ENCODE data around the gene ZNF239. TPM values are rescaled to one million over a fixed set of nuclear protein-coding genes. Genes with fewer than 3 reads are reported as not detected.

Gene ZNF239
- total and polyA plus RNA-seq, 2 donors (not counting 3 experiments of a cell fraction or from before 2014, with no cell fraction given) = 0.30 to 0.51 TPM

DNA sequence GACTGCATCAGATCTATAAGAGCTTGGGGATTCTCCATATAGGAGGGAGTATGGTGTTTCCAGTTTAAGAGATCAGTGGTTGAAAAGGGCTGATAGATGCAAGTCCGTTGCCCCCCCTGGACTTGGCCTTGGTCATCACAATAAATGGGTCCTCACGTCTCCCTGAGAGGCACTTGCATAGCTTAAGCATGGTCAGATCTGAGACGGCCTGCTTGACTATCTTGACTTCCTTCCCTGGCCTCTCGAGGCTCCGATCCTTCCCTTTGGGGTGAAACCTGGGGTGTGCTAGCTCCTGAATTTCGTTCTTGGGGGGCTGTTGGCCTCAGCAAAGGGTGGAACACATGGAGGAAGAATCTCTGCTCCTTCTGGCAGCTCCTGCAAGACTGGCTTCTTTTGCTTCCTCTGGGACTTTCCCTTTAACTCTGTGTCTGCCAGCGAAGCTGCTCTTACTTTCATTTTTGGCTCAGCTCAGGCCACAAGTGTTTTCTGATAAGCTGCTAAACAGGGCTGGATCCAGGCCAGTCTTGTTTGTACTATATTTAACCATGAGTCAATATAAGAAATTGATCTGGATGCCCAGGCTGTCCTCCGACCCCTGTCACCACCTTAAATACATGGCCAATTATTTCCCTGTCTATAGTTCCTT, 20.7 kb upstream of the ZNF239 start:
- TF ChIP-seq MYC (IDR thresholded peaks at IDR 0.05; ENCODE audit: low read depth, low read length) (no peak), POLR2AphosphoS5 (IDR thresholded peaks at IDR 0.05; ENCODE audit: insufficient read depth, low read depth, low read length) (no peak), FOS (IDR thresholded peaks at IDR 0.05; ENCODE audit: borderline replicate concordance, insufficient read depth, low read length) (no peak), MAX (IDR thresholded peaks at IDR 0.05; ENCODE audit: insufficient read depth, insufficient read length) (no peak), GATA2 (IDR thresholded peaks at IDR 0.05; ENCODE audit: insufficient read depth, insufficient read length, low read depth, low read length) (no peak), EZH2 (IDR thresholded peaks at IDR 0.05; ENCODE audit: borderline replicate concordance, low read depth, low read length, severe bottlenecking) (no peak), JUN (IDR thresholded peaks at IDR 0.05; ENCODE audit: borderline replicate concordance, insufficient read depth, insufficient read length, low read depth) (no peak), POLR2A (IDR thresholded peaks at IDR 0.05; ENCODE audit: low read depth, low read length) (no peak)
- TF ChIP-seq, protein P1, sequence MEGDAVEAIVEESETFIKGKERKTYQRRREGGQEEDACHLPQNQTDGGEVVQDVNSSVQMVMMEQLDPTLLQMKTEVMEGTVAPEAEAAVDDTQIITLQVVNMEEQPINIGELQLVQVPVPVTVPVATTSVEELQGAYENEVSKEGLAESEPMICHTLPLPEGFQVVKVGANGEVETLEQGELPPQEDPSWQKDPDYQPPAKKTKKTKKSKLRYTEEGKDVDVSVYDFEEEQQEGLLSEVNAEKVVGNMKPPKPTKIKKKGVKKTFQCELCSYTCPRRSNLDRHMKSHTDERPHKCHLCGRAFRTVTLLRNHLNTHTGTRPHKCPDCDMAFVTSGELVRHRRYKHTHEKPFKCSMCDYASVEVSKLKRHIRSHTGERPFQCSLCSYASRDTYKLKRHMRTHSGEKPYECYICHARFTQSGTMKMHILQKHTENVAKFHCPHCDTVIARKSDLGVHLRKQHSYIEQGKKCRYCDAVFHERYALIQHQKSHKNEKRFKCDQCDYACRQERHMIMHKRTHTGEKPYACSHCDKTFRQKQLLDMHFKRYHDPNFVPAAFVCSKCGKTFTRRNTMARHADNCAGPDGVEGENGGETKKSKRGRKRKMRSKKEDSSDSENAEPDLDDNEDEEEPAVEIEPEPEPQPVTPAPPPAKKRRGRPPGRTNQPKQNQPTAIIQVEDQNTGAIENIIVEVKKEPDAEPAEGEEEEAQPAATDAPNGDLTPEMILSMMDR (IDR thresholded peaks at IDR 0.05; ENCODE audit: extremely low read depth in 1 of 2, insufficient read depth in 1 of 2, low read depth in 1 of 2, low read length in 2 of 2) = no peak
- peak; percentile 40 for DNase-seq (ENCODE audit: low read depth, low spot score)
- H4K20me1 ChIP-seq (replicated peaks; ENCODE audit: control insufficient read depth, extremely low read depth, insufficient read depth, low read length) = no peaks in the 10 kb centered on the region
- intact Hi-C loops (cut with micrococcal nuclease) (no loop called here), dilution Hi-C loops (cut with MboI; ENCODE audit: extremely low pct_ligation_motif_present, low sequenced_read_pairs) (no loop called here)
- POLR2A ChIA-PET = no interaction called here
- H3K4me3 ChIP-seq (replicated peaks in 1 of 3; ENCODE audit: insufficient read depth in 1 of 3, low read depth in 1 of 3, low read length in 3 of 3) = peak overlapping the region in 1 of 3 experiments; percentile 11
- no peaks in the 10 kb centered on the region for H3K79me2 ChIP-seq (ENCODE audit: control insufficient read depth, insufficient read depth, low read length)
- CTCF ChIA-PET = interaction anchor here (0.8 kb wide), 1 partner anchor 10 kb away, joined by 3 read pairs; no protein-coding TSS in a partner anchor
- no peaks in the 10 kb centered on the region for H3K4me1 ChIP-seq (ENCODE audit: control insufficient read depth, extremely low read depth, insufficient read depth, low read length)
- BruUV-seq (replicated peaks) = no TSS peak
- peak overlapping the region; percentile 78 for H2AFZ ChIP-seq (ENCODE audit: low read depth, low read length)
- H3K27ac ChIP-seq (ENCODE audit: insufficient read depth, low read depth, low read length) = no peak overlapping the region
- H3K9me3 ChIP-seq (replicated peaks; ENCODE audit: control insufficient read depth, insufficient read depth, low read length) = no peaks in the 10 kb centered on the region
- peak; percentile 68 for FAIRE-seq
- H3K9ac ChIP-seq (replicated peaks; ENCODE audit: extremely low read depth, insufficient read depth, low read length) = no peak overlapping the region
- H3K4me2 ChIP-seq (ENCODE audit: insufficient read depth, low read length) = peak overlapping the region; percentile 22
- H3K27me3 ChIP-seq (ENCODE audit: control insufficient read depth in 2 of 2, insufficient read depth in 2 of 2, low read length in 2 of 2) = no peaks in the 10 kb centered on the region
- no peaks in the 10 kb centered on the region for H3K9me1 ChIP-seq (replicated peaks; ENCODE audit: control insufficient read depth, extremely low read depth, insufficient read depth, low read length)
- H3K36me3 ChIP-seq (ENCODE audit: control insufficient read depth in 2 of 2, extremely low read depth in 1 of 2, insufficient read depth in 2 of 2, low read length in 2 of 2) = no peaks in the 10 kb centered on the region
